HepG2 (cell line): ENCODE measurements around the gene BEST2. TPM values are rescaled to one million over a fixed set of nuclear protein-coding genes. Genes with fewer than 3 reads are reported as not detected.
A peak's percentile ranks its signal among the peaks of the same experiment; 100 is the strongest.

Source experiments
- ATF1 ChIP-seq: IDR thresholded peaks from 2 replicates; pipeline ENCODE4 v1.6.1; 2016; ENCODE audit warnings: mild to moderate bottlenecking, control low read depth
- HNRNPK ChIP-seq: fragments of 200-400 bp; formaldehyde crosslinking; IDR thresholded peaks from 2 replicates; pipeline ENCODE4 v1.6.1; 2018; ENCODE audit warnings: low read length, low read depth, moderate library complexity, mild to moderate bottlenecking; ENCODE audit not compliant: poor library complexity, severe bottlenecking
- YEATS4 ChIP-seq: sonication (generic); formaldehyde crosslinking; IDR thresholded peaks from 2 replicates; pipeline ENCODE4 v1.4.0; 2020; ENCODE audit warnings: missing genetic modification reagents, borderline replicate concordance
- ZFP36L1 ChIP-seq: sonication (generic); formaldehyde crosslinking; IDR thresholded peaks from 2 replicates; pipeline ENCODE4 v1.8.0; 2022; ENCODE audit warnings: mild to moderate bottlenecking, missing genetic modification reagents, moderate library complexity
- ZFP62 ChIP-seq: sonication (generic); formaldehyde crosslinking; IDR thresholded peaks from 2 replicates; pipeline ENCODE4 v1.4.0; 2020; ENCODE audit warnings: missing genetic modification reagents
- ZNF17 ChIP-seq: sonication (generic); formaldehyde crosslinking; IDR thresholded peaks from 2 replicates; pipeline ENCODE4 v1.5.0; 2020; ENCODE audit warnings: mild to moderate bottlenecking, missing genetic modification reagents
- ZNF546 ChIP-seq: sonication (generic); formaldehyde crosslinking; conservative IDR thresholded peaks from 2 replicates; pipeline ENCODE4 v1.8.1; 2023; ENCODE audit warnings: mild to moderate bottlenecking, missing genetic modification reagents
- ZNF713 ChIP-seq: sonication (generic); formaldehyde crosslinking; IDR thresholded peaks from 2 replicates; pipeline ENCODE4 v1.4.0; 2020; ENCODE audit warnings: mild to moderate bottlenecking, missing genetic modification reagents
- polyA plus RNA-seq, 8 experiments: library from polyadenylated mRNA; depleted of rRNA in 3 of 8; stranded (reverse) in 7 of 8; unstranded in 1 of 8; fragments of >200 nt; fragmentation: Illumina TruSeq in 4 of 8; extraction: Trizol in 4 of 8; gene quantifications; 2 replicates each; pipeline versions ENCODE4 v1.2.1 to v1.2.3, GENCODE V29; 2011 to 2016; ENCODE audit warnings: low read depth in 4 of 8, missing spikeins in 1 of 8, mixed read lengths in 1 of 8; ENCODE audit not compliant: insufficient read depth in 1 of 8
- total RNA-seq, 5 experiments: library from RNA; depleted of rRNA; stranded (reverse); fragments of >200 nt; fragmentation: Illumina TruSeq; extraction: Trizol; gene quantifications; 2 replicates each; pipeline ENCODE4 v1.2.3, GENCODE V29; 2016; ENCODE audit warnings: low read depth in 1 of 5
- TF ChIP-seq, protein P1 (sequence below): sonication (generic); formaldehyde crosslinking; IDR thresholded peaks from 2 replicates; pipeline ENCODE4 v1.4.0; 2020; ENCODE audit warnings: missing genetic modification reagents, borderline replicate concordance
- TF ChIP-seq, protein P2 (sequence below): sonication (generic); formaldehyde crosslinking; IDR thresholded peaks from 2 replicates; pipeline ENCODE4 v1.9.0; 2021; ENCODE audit warnings: mild to moderate bottlenecking, missing genetic modification reagents
- TF ChIP-seq, protein P3 (sequence below): sonication (generic); formaldehyde crosslinking; IDR thresholded peaks from 2 replicates; pipeline ENCODE4 v1.4.0; 2020; ENCODE audit warnings: mild to moderate bottlenecking, missing genetic modification reagents
- TF ChIP-seq, protein P4 (sequence below): sonication (generic); formaldehyde crosslinking; IDR thresholded peaks from 2 replicates; pipeline ENCODE4 v1.4.0; 2020; ENCODE audit warnings: mild to moderate bottlenecking, missing genetic modification reagents
- TF ChIP-seq, protein P5 (sequence below): sonication (generic); formaldehyde crosslinking; IDR thresholded peaks from 2 replicates; pipeline ENCODE4 v1.8.0; 2022; ENCODE audit warnings: low read depth, missing genetic modification reagents
- TF ChIP-seq, protein P6 (sequence below): IDR thresholded peaks from 2 replicates; pipeline ENCODE4 v1.6.1; 2016; ENCODE audit warnings: mild to moderate bottlenecking

Gene BEST2
- total and polyA plus RNA-seq, 2 of the 13 experiments (the other 11 are each of a cell fraction or from before 2014, with no cell fraction given) = not detected

DNA sequence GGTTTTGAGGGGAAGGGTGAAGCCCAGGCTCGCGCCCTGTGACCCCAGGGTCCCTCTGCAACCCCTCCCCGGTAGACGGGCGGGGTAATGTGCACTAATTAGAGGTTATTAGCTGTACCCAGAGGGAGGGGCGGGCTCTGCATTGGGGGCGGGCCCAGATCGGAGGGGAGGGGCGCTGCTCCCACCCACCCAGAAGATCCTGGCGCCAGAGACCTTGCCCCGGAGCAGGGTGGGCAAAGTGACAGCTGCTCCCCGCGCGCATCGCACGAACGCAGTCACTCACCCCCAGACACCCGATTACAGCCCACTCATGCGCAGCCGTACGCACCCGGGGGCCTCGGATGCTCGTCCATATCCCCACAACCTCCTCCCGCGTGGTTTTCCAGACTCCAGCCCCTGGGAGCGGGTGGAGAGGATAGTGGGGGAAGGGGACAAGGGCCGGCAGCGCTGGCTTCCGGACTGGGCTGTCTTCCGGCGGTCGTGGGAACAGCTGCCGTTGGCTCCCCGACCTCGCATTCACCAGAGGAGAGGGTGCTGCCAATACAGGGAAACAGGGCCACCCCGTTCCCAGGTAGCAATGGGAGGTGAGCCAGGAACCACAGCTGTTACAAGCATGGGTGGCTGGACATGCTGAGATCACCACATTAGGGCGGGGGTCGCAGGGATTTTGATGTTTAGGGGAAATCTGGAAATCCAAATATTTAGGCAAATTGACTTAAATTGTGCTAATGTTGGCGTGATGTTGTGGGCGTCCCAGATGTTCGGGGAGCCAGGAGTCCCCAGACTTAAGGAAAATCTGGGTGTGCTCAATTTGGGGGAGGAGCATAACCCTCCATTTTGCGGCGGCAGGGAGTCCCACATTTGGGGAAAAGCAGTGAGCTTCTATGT is 26.7 kb downstream of the BEST2 start (continued):
- TF ChIP-seq, protein P1, sequence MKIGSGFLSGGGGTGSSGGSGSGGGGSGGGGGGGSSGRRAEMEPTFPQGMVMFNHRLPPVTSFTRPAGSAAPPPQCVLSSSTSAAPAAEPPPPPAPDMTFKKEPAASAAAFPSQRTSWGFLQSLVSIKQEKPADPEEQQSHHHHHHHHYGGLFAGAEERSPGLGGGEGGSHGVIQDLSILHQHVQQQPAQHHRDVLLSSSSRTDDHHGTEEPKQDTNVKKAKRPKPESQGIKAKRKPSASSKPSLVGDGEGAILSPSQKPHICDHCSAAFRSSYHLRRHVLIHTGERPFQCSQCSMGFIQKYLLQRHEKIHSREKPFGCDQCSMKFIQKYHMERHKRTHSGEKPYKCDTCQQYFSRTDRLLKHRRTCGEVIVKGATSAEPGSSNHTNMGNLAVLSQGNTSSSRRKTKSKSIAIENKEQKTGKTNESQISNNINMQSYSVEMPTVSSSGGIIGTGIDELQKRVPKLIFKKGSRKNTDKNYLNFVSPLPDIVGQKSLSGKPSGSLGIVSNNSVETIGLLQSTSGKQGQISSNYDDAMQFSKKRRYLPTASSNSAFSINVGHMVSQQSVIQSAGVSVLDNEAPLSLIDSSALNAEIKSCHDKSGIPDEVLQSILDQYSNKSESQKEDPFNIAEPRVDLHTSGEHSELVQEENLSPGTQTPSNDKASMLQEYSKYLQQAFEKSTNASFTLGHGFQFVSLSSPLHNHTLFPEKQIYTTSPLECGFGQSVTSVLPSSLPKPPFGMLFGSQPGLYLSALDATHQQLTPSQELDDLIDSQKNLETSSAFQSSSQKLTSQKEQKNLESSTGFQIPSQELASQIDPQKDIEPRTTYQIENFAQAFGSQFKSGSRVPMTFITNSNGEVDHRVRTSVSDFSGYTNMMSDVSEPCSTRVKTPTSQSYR (CRISPR knock-in tag) = peak; percentile 78; the same call in 1 of the 2 replicates
- TF ChIP-seq ZNF17 (CRISPR knock-in tag) (no peak), ZNF713 (CRISPR knock-in tag) (no peak), ATF1 (CRISPR knock-in tag) (no peak), HNRNPK (no peak), ZFP62 (no peak), YEATS4 (CRISPR knock-in tag) (peak; percentile 61), ZFP36L1 (peak; percentile 57; the same call in 1 of the 2 replicates), ZNF546 (CRISPR knock-in tag) (peak; percentile 21; the same call in 1 of the 2 replicates)
- TF ChIP-seq, protein P2, sequence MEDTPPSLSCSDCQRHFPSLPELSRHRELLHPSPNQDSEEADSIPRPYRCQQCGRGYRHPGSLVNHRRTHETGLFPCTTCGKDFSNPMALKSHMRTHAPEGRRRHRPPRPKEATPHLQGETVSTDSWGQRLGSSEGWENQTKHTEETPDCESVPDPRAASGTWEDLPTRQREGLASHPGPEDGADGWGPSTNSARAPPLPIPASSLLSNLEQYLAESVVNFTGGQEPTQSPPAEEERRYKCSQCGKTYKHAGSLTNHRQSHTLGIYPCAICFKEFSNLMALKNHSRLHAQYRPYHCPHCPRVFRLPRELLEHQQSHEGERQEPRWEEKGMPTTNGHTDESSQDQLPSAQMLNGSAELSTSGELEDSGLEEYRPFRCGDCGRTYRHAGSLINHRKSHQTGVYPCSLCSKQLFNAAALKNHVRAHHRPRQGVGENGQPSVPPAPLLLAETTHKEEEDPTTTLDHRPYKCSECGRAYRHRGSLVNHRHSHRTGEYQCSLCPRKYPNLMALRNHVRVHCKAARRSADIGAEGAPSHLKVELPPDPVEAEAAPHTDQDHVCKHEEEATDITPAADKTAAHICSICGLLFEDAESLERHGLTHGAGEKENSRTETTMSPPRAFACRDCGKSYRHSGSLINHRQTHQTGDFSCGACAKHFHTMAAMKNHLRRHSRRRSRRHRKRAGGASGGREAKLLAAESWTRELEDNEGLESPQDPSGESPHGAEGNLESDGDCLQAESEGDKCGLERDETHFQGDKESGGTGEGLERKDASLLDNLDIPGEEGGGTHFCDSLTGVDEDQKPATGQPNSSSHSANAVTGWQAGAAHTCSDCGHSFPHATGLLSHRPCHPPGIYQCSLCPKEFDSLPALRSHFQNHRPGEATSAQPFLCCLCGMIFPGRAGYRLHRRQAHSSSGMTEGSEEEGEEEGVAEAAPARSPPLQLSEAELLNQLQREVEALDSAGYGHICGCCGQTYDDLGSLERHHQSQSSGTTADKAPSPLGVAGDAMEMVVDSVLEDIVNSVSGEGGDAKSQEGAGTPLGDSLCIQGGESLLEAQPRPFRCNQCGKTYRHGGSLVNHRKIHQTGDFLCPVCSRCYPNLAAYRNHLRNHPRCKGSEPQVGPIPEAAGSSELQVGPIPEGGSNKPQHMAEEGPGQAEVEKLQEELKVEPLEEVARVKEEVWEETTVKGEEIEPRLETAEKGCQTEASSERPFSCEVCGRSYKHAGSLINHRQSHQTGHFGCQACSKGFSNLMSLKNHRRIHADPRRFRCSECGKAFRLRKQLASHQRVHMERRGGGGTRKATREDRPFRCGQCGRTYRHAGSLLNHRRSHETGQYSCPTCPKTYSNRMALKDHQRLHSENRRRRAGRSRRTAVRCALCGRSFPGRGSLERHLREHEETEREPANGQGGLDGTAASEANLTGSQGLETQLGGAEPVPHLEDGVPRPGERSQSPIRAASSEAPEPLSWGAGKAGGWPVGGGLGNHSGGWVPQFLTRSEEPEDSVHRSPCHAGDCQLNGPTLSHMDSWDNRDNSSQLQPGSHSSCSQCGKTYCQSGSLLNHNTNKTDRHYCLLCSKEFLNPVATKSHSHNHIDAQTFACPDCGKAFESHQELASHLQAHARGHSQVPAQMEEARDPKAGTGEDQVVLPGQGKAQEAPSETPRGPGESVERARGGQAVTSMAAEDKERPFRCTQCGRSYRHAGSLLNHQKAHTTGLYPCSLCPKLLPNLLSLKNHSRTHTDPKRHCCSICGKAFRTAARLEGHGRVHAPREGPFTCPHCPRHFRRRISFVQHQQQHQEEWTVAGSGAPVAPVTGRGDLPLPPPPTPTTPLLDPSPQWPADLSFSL = no peak
- TF ChIP-seq, protein P3, sequence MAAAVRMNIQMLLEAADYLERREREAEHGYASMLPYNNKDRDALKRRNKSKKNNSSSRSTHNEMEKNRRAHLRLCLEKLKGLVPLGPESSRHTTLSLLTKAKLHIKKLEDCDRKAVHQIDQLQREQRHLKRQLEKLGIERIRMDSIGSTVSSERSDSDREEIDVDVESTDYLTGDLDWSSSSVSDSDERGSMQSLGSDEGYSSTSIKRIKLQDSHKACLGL (CRISPR knock-in tag) = 0 out of 2 replicates have a peak, but pooled peaks have one; percentile 45
- TF ChIP-seq, protein P4, sequence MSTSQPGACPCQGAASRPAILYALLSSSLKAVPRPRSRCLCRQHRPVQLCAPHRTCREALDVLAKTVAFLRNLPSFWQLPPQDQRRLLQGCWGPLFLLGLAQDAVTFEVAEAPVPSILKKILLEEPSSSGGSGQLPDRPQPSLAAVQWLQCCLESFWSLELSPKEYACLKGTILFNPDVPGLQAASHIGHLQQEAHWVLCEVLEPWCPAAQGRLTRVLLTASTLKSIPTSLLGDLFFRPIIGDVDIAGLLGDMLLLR (CRISPR knock-in tag) = 0 out of 2 replicates have a peak, but pooled peaks have one; percentile 32
- TF ChIP-seq, protein P5, sequence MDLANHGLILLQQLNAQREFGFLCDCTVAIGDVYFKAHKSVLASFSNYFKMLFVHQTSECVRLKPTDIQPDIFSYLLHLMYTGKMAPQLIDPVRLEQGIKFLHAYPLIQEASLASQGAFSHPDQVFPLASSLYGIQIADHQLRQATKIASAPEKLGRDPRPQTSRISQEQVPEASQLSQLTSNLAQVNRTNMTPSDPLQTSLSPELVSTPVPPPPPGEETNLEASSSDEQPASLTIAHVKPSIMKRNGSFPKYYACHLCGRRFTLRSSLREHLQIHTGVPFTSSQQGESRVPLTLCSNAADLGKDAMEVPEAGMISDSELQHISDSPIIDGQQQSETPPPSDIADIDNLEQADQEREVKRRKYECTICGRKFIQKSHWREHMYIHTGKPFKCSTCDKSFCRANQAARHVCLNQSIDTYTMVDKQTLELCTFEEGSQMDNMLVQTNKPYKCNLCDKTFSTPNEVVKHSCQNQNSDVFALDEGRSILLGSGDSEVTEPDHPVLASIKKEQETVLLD (CRISPR knock-in tag) = peak; percentile 43; the same call in 1 of the 2 replicates
- TF ChIP-seq, protein P6, sequence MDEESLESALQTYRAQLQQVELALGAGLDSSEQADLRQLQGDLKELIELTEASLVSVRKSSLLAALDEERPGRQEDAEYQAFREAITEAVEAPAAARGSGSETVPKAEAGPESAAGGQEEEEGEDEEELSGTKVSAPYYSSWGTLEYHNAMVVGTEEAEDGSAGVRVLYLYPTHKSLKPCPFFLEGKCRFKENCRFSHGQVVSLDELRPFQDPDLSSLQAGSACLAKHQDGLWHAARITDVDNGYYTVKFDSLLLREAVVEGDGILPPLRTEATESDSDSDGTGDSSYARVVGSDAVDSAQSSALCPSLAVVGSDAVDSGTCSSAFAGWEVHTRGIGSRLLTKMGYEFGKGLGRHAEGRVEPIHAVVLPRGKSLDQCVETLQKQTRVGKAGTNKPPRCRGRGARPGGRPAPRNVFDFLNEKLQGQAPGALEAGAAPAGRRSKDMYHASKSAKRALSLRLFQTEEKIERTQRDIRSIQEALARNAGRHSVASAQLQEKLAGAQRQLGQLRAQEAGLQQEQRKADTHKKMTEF (CRISPR knock-in tag) = peak; percentile 12
